Measurements from ENCODE around the gene ASPSCR1.

GRCh38 chr17:82016875-82017459, 39.5 kb downstream of the ASPSCR1 start:
- TF ChIP-seq POLR2A (IDR thresholded peaks at IDR 0.05) (no peak), CTCF (IDR thresholded peaks at IDR 0.05) (no peak)

Data from upper lobe of left lung (tissue), 4 donors.